22Rv1 (cell line): Measurements from ENCODE around the gene NRARP.

Experiments
- H3K27ac ChIP-seq: fragments of 450-650 bp; 2 replicates; pipeline ENCODE4 v1.5.1; 2017
- CTCF ChIP-seq: fragments of 450-650 bp; IDR thresholded peaks from 2 replicates; pipeline ENCODE4 v1.5.1; 2017; ENCODE audit warnings: mild to moderate bottlenecking
- ZFX ChIP-seq: fragments of 450-650 bp; IDR thresholded peaks from 2 replicates; pipeline ENCODE4 v1.6.1; 2017; ENCODE audit warnings: antibody characterized with exemption, borderline replicate concordance

NRARP gene

GRCh38 chr9:137319739-137320551 lies 17.9 kb upstream of the NRARP start:
- H3K27ac ChIP-seq: no peak overlapping the region
- no peak for TF ChIP-seq ZFX
- no peak for TF ChIP-seq CTCF

- no peak for TF ChIP-seq ZFX
- 0 out of 2 replicates have a peak, but pooled peaks have one; percentile 7 for TF ChIP-seq CTCF
- H3K27ac ChIP-seq: no peak overlapping the region
These were observed 17.1 kb upstream of the NRARP start for GRCh38 chr9:137319011-137319738.

GRCh38 chr9:137318602-137319001 lies 16.5 kb upstream of the NRARP start:
- TF ChIP-seq CTCF (no peak), ZFX (no peak)
- H3K27ac ChIP-seq: no peak overlapping the region

- H3K27ac ChIP-seq: peak overlapping the region; percentile 81; the same call in 1 of the 2 replicates
- TF ChIP-seq ZFX (no peak), CTCF (no peak)
These were observed 15.8 kb upstream of the NRARP start for GRCh38 chr9:137317718-137318511.

- no peak for TF ChIP-seq CTCF
- no peak for TF ChIP-seq ZFX
- H3K27ac ChIP-seq: peak overlapping the region; percentile 81
These were observed 15.1 kb upstream of the NRARP start for GRCh38 chr9:137317021-137317717.

GRCh38 chr9:137316012-137316981 lies 14.2 kb upstream of the NRARP start:
- peak overlapping the region; percentile 81 for H3K27ac ChIP-seq
- TF ChIP-seq ZFX (no peak), CTCF (no peak)
